COR-L47 (cell line): Measurements from ENCODE around the gene GDPD4.

Source experiments
- DNase-seq: peaks from one replicate; lab custom pipeline; 2025; lab: John Stamatoyannopoulos, UW

The GDPD4 gene

GRCh38 chr11:77204754-77205466, 96.6 kb downstream of the GDPD4 start:
- DNase-seq = no peak

- no peak for DNase-seq
These were observed 97.4 kb downstream of the GDPD4 start for GRCh38 chr11:77203901-77204753.

- no peak for DNase-seq
These were observed 98.3 kb downstream of the GDPD4 start for GRCh38 chr11:77202941-77203900.

- DNase-seq = no peak
These were observed 99.3 kb downstream of the GDPD4 start for GRCh38 chr11:77201991-77202841.

GRCh38 chr11:77201370-77201769, 100.1 kb downstream of the GDPD4 start:
- DNase-seq = no peak

- DNase-seq = no peak
These were observed 100.9 kb downstream of the GDPD4 start for GRCh38 chr11:77200351-77201268.

- no peak for DNase-seq
These were observed 102.2 kb downstream of the GDPD4 start for GRCh38 chr11:77199137-77199745.

- no peak for DNase-seq
These were observed 103.0 kb downstream of the GDPD4 start for GRCh38 chr11:77198440-77198849.

GRCh38 chr11:77197626-77198320, 103.7 kb downstream of the GDPD4 start:
- no peak for DNase-seq

GRCh38 chr11:77196961-77197360, 104.5 kb downstream of the GDPD4 start:
- no peak for DNase-seq

- DNase-seq = no peak
These were observed 106.3 kb downstream of the GDPD4 start for GRCh38 chr11:77195071-77195755.

GRCh38 chr11:77193911-77194830, 107.3 kb downstream of the GDPD4 start:
- no peak for DNase-seq

GRCh38 chr11:77193167-77193566, 108.3 kb downstream of the GDPD4 start:
- DNase-seq = no peak

- peak; percentile 71 for DNase-seq
These were observed 109.5 kb downstream of the GDPD4 start for GRCh38 chr11:77191823-77192495.

GRCh38 chr11:77191429-77191822, 110.1 kb downstream of the GDPD4 start:
- DNase-seq = no peak

- DNase-seq = no peak
These were observed 111.0 kb downstream of the GDPD4 start for GRCh38 chr11:77190331-77191075.
